ENCODE measurements around the gene THRB.

The THRB gene

DNA sequence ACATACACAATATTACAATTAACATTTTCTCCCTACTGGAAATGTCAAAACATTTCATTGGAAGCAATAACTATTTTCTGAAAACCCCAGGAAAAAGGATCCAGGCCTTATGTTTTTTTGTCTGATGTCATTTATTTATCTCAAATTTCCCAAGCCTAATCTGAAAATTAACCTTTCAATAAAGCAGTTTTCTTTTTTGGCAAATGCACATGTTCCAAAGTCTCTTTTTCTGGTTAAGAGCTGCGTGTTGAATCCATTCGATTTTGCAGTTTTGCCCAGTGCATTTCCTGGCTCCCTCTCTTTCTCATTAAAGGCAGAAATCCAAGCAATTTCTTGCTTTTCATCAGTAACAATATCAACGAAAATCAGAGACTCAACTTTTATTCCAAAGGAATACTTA is 327.2 kb downstream of the THRB start:
- H3K4me1 ChIP-seq (ENCODE audit: control insufficient read depth, insufficient read depth, low read depth, low read length): no peaks in the 10 kb centered on the region

DNA sequence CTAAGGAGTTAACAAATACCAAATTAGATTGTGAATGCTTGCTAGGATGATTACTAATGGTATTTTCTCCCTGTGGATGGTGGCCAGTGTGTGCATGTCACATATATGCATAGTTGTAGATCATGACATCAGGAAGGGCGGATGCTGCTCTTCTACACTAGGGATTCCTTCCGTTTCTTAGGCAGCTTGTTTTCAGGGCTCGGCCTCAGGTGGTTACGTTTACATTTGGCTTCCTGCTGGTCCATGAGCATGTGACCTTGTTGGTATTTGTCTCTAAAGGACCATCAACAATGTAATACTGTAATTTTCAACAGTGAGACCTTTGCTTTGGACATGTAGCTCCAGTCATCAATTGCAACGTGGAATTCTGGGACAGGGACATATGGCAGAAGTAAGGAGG is 328.1 kb downstream of the THRB start:
- peak overlapping the region; percentile 31 for H4K91ac ChIP-seq (ENCODE audit: low read length)
- no peak overlapping the region for H3K4me3 ChIP-seq (ENCODE audit: insufficient read depth in 1 of 2, low read depth in 1 of 2, low read length in 2 of 2)
- no peak overlapping the region for H3K9ac ChIP-seq (ENCODE audit: low read length)
- H2BK15ac ChIP-seq (ENCODE audit: low read depth, poor library complexity, severe bottlenecking): no peak overlapping the region
- H3K23ac ChIP-seq (ENCODE audit: low read length in 2 of 2): no peak overlapping the region
- H3K27me3 ChIP-seq (ENCODE audit: control insufficient read depth in 1 of 2, insufficient read depth in 1 of 2, low read length in 2 of 2): no peaks in the 10 kb centered on the region
- peaks cover 2% of the 10 kb centered on the region for H3K79me1 ChIP-seq (replicated peaks; ENCODE audit: low read length, poor library complexity, severe bottlenecking)
- H3K36me3 ChIP-seq (ENCODE audit: control insufficient read depth in 1 of 2, insufficient read depth in 2 of 2, low read depth in 1 of 2, low read length in 2 of 2): no peaks in the 10 kb centered on the region
- no peak overlapping the region for H2BK120ac ChIP-seq (ENCODE audit: low read depth, low read length)
- H4K8ac ChIP-seq (ENCODE audit: low read length): no peak overlapping the region
- no peak for DNase-seq
- no peak overlapping the region for H3K27ac ChIP-seq (ENCODE audit: low read length, poor library complexity, severe bottlenecking)
- no peak overlapping the region for H2BK5ac ChIP-seq (ENCODE audit: low read depth, low read length, poor library complexity, severe bottlenecking)
- no peak overlapping the region for H3K14ac ChIP-seq (ENCODE audit: low read length in 2 of 2)
- H3K18ac ChIP-seq (ENCODE audit: low read depth in 1 of 2, low read length in 2 of 2): peak overlapping the region in 1 of 2 experiments; percentile 50
- no peak overlapping the region for H3K4ac ChIP-seq (ENCODE audit: low read depth in 1 of 2, low read length in 2 of 2)
- 80% methylated on average over 5 of the region's 5 CpGs for WGBS
- no peak overlapping the region for H2BK12ac ChIP-seq (ENCODE audit: low read length in 2 of 2)
- no peak overlapping the region for H3K4me2 ChIP-seq (ENCODE audit: low read length, poor library complexity, severe bottlenecking)
- H3K9me3 ChIP-seq (ENCODE audit: control insufficient read depth, low read length): no peaks in the 10 kb centered on the region
- no peaks in the 10 kb centered on the region for H3K4me1 ChIP-seq (ENCODE audit: control insufficient read depth, insufficient read depth, low read depth, low read length)
- H2AK5ac ChIP-seq (ENCODE audit: low read length, severe bottlenecking): no peak overlapping the region
- no peak overlapping the region for H2AFZ ChIP-seq (ENCODE audit: low read depth, low read length)

More for the DNA sequence above, 327.2 kb downstream of the THRB start:
- Histone ChIP-seq H3K79me1 (replicated peaks; ENCODE audit: low read length, poor library complexity, severe bottlenecking) (peaks cover 2% of the 10 kb centered on the region), H2BK120ac (ENCODE audit: low read depth, low read length) (no peak overlapping the region), H2AFZ (ENCODE audit: low read depth, low read length) (no peak overlapping the region), H4K8ac (ENCODE audit: low read length) (no peak overlapping the region), H2AK5ac (ENCODE audit: low read length, severe bottlenecking) (no peak overlapping the region), H3K36me3 (ENCODE audit: control insufficient read depth in 1 of 2, insufficient read depth in 2 of 2, low read depth in 1 of 2, low read length in 2 of 2) (no peaks in the 10 kb centered on the region), H3K27ac (ENCODE audit: low read length, poor library complexity, severe bottlenecking) (no peak overlapping the region), H3K27me3 (ENCODE audit: control insufficient read depth in 1 of 2, insufficient read depth in 1 of 2, low read length in 2 of 2) (no peaks in the 10 kb centered on the region), H3K4me2 (ENCODE audit: low read length, poor library complexity, severe bottlenecking) (no peak overlapping the region), H3K23ac (ENCODE audit: low read length in 2 of 2) (no peak overlapping the region), H3K18ac (ENCODE audit: low read depth in 1 of 2, low read length in 2 of 2) (no peak overlapping the region), H3K4ac (ENCODE audit: low read depth in 1 of 2, low read length in 2 of 2) (no peak overlapping the region), H3K9ac (ENCODE audit: low read length) (no peak overlapping the region), H2BK15ac (ENCODE audit: low read depth, poor library complexity, severe bottlenecking) (no peak overlapping the region), H2BK5ac (ENCODE audit: low read depth, low read length, poor library complexity, severe bottlenecking) (no peak overlapping the region), H2BK12ac (ENCODE audit: low read length in 2 of 2) (no peak overlapping the region), H4K91ac (ENCODE audit: low read length) (no peak overlapping the region), H3K14ac (ENCODE audit: low read length in 2 of 2) (no peak overlapping the region), H3K9me3 (ENCODE audit: control insufficient read depth, low read length) (no peaks in the 10 kb centered on the region), H3K4me3 (ENCODE audit: insufficient read depth in 1 of 2, low read depth in 1 of 2, low read length in 2 of 2) (no peak overlapping the region)
- WGBS: 97% methylated on average over 2 of the region's 3 CpGs
- no peak for DNase-seq

DNA sequence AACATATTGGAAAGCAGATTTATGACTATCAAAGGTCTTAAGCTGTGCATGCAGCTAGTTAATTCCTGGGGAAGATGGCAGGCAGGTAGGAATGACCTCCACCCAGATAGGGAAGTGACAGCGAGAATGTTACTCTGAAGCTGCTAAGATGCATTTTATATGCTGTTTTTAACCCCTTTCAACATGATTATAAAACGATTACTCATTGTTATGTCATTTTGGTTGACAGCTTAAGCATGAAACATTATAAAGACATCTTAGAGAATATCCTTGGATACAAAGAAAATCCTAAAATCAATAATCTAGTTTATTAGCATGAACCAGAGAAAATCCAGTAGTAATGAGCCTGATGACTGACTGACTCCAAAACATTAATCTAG is 329.1 kb downstream of the THRB start:
- DNase-seq: no peak
- Histone ChIP-seq H3K4me2 (ENCODE audit: low read length, poor library complexity, severe bottlenecking) (no peak overlapping the region), H3K4me3 (ENCODE audit: insufficient read depth in 1 of 2, low read depth in 1 of 2, low read length in 2 of 2) (no peak overlapping the region), H3K14ac (ENCODE audit: low read length in 2 of 2) (no peak overlapping the region), H2AFZ (ENCODE audit: low read depth, low read length) (no peak overlapping the region), H2BK120ac (ENCODE audit: low read depth, low read length) (no peak overlapping the region), H3K9ac (ENCODE audit: low read length) (no peak overlapping the region), H2AK5ac (ENCODE audit: low read length, severe bottlenecking) (no peak overlapping the region), H4K8ac (ENCODE audit: low read length) (no peak overlapping the region), H3K79me1 (replicated peaks; ENCODE audit: low read length, poor library complexity, severe bottlenecking) (peaks cover 2% of the 10 kb centered on the region), H3K36me3 (ENCODE audit: control insufficient read depth in 1 of 2, insufficient read depth in 2 of 2, low read depth in 1 of 2, low read length in 2 of 2) (no peaks in the 10 kb centered on the region), H2BK12ac (ENCODE audit: low read length in 2 of 2) (no peak overlapping the region), H3K4ac (ENCODE audit: low read depth in 1 of 2, low read length in 2 of 2) (no peak overlapping the region), H3K4me1 (ENCODE audit: control insufficient read depth, insufficient read depth, low read depth, low read length) (no peaks in the 10 kb centered on the region), H3K18ac (ENCODE audit: low read depth in 1 of 2, low read length in 2 of 2) (no peak overlapping the region), H3K27me3 (ENCODE audit: control insufficient read depth in 1 of 2, insufficient read depth in 1 of 2, low read length in 2 of 2) (no peaks in the 10 kb centered on the region), H4K91ac (ENCODE audit: low read length) (no peak overlapping the region), H3K23ac (ENCODE audit: low read length in 2 of 2) (no peak overlapping the region), H3K27ac (ENCODE audit: low read length, poor library complexity, severe bottlenecking) (no peak overlapping the region), H2BK15ac (ENCODE audit: low read depth, poor library complexity, severe bottlenecking) (no peak overlapping the region), H3K9me3 (ENCODE audit: control insufficient read depth, low read length) (no peaks in the 10 kb centered on the region), H2BK5ac (ENCODE audit: low read depth, low read length, poor library complexity, severe bottlenecking) (no peak overlapping the region)
- 100% methylated on average over 1 of the region's 2 CpGs for WGBS

- Histone ChIP-seq H3K18ac (ENCODE audit: low read depth in 1 of 2, low read length in 2 of 2) (no peak overlapping the region), H3K27ac (ENCODE audit: low read length, poor library complexity, severe bottlenecking) (no peak overlapping the region), H3K4me2 (ENCODE audit: low read length, poor library complexity, severe bottlenecking) (no peak overlapping the region), H3K4me1 (ENCODE audit: control insufficient read depth, insufficient read depth, low read depth, low read length) (no peaks in the 10 kb centered on the region), H3K36me3 (ENCODE audit: control insufficient read depth in 1 of 2, insufficient read depth in 2 of 2, low read depth in 1 of 2, low read length in 2 of 2) (peaks cover 0 to under 1% of the 10 kb centered on the region in 2 experiments), H3K14ac (ENCODE audit: low read length in 2 of 2) (no peak overlapping the region), H2BK120ac (ENCODE audit: low read depth, low read length) (no peak overlapping the region), H2AFZ (ENCODE audit: low read depth, low read length) (no peak overlapping the region), H3K4ac (ENCODE audit: low read depth in 1 of 2, low read length in 2 of 2) (no peak overlapping the region), H3K4me3 (ENCODE audit: insufficient read depth in 1 of 2, low read depth in 1 of 2, low read length in 2 of 2) (no peak overlapping the region), H3K9me3 (ENCODE audit: control insufficient read depth, low read length) (no peaks in the 10 kb centered on the region), H3K23ac (ENCODE audit: low read length in 2 of 2) (no peak overlapping the region), H3K9ac (ENCODE audit: low read length) (no peak overlapping the region), H4K8ac (ENCODE audit: low read length) (no peak overlapping the region), H2BK15ac (ENCODE audit: low read depth, poor library complexity, severe bottlenecking) (no peak overlapping the region), H3K79me1 (replicated peaks; ENCODE audit: low read length, poor library complexity, severe bottlenecking) (peaks cover 2% of the 10 kb centered on the region), H4K91ac (ENCODE audit: low read length) (no peak overlapping the region), H3K27me3 (ENCODE audit: control insufficient read depth in 1 of 2, insufficient read depth in 1 of 2, low read length in 2 of 2) (no peaks in the 10 kb centered on the region), H2BK5ac (ENCODE audit: low read depth, low read length, poor library complexity, severe bottlenecking) (no peak overlapping the region), H2BK12ac (ENCODE audit: low read length in 2 of 2) (no peak overlapping the region), H2AK5ac (ENCODE audit: low read length, severe bottlenecking) (no peak overlapping the region)
- DNase-seq: no peak
- 95% methylated on average over 14 of the region's 14 CpGs for WGBS
Observed at GRCh38 chr3:24164967-24165602, 329.6 kb downstream of the THRB start.
